A204.1 (cell line): ENCODE data around the gene GJB5.

ENCODE experiments used
- FAIRE-seq: peaks from 2 replicates; lab custom pipeline; 2012; peaks lifted over from hg19 to GRCh38; lab: Jason Lieb, UNC

GJB5 gene

GRCh38 chr1:34777519-34778321 lies 22.9 kb downstream of the GJB5 start:
- FAIRE-seq: no peak

GRCh38 chr1:34778381-34778780 lies 23.5 kb downstream of the GJB5 start:
- FAIRE-seq: no peak

DNA sequence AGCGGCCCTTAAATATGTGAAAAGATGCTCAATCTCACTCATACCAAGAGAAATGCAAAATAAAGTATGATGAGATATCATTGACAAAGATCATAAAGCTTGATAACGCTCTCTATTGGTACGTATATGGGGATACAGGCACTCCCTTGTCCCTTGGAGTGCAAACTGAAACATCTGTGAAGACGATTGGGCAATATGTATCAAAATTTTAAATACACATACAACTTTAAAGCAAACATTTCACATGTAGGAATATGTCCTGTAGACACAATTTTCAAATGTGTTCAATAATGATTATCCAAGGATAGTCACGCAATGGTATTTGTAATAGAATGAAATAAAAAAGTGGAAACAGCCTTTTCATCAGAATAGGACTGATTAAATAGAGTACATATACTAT lies 24.2 kb downstream of the GJB5 start:
- FAIRE-seq: no peak

DNA sequence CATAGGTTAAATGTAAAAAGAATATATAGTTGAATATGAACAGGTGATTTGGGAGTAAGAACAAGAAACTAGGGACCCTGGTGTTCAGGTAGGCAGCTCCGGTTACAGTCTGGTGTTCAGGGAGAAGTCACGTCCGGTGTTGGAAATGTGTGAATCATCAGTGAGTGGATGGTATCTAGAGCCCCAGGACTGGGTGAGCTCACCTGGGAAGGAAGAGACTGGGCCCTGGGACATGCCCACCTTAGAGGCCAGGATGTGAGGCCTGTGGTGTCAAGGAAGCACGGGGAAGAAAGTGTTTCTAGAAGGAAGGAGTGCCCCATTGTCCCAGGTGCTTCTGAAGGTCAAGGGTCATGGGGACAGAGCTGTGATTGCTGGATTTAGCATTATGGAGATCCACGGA lies 24.7 kb downstream of the GJB5 start:
- FAIRE-seq: no peak

DNA sequence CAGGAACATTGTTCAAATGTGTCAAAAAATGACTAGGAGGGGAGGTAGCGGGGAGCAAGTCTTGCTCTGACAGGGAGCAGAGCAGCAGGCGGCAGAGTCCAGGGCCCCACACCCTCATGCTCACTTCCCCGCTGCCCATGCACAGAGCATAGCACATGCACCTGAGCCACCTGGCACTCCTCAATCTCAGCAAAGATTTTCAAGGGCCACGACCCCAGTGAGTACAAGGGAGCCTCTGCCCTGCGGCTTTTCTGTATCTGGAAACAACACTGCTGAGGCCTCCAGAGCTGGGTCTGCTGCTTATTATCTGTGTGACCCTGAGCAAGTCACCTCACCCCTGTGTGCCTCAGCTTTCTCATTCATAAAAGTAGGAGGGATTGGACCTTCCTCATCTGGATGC lies 25.1 kb downstream of the GJB5 start:
- no peak for FAIRE-seq

DNA sequence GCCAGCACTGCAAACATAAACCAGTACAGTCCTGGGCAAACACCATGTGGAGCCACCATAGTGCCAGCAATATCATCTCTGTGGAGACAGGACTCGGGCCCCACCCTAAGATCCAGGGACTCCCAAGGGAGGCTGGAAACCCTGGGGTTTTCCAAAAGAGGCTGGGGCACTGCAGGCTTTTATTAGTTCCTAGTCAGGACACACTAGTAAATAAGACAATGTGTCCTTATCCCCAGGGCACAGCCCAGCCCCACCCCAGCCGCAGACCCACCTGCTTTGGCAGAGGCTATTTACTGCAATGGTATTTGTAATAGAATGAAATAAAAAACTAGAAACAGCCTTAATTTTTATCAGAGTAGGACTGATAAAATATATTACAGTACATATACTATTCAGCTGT lies 25.7 kb downstream of the GJB5 start:
- FAIRE-seq: no peak

- no peak for FAIRE-seq
Measured at GRCh38 chr1:34781071-34781843, 26.4 kb downstream of the GJB5 start, which contains the start of gene GJB3. TSS of gene GJB3 (plus strand) at chr1:34781214. CDS start at chr1:34784763, 3,549 bp downstream.

GRCh38 chr1:34781844-34782391 lies 27.1 kb downstream of the GJB5 start:
- FAIRE-seq: no peak

GRCh38 chr1:34784751-34785221 lies 29.9 kb downstream of the GJB5 start:
- FAIRE-seq: no peak

DNA sequence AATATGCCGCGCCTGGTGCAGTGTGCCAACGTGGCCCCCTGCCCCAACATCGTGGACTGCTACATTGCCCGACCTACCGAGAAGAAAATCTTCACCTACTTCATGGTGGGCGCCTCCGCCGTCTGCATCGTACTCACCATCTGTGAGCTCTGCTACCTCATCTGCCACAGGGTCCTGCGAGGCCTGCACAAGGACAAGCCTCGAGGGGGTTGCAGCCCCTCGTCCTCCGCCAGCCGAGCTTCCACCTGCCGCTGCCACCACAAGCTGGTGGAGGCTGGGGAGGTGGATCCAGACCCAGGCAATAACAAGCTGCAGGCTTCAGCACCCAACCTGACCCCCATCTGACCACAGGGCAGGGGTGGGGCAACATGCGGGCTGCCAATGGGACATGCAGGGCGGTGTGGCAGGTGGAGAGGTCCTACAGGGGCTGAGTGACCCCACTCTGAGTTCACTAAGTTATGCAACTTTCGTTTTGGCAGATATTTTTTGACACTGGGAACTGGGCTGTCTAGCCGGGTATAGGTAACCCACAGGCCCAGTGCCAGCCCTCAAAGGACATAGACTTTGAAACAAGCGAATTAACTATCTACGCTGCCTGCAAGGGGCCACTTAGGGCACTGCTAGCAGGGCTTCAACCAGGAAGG lies 30.5 kb downstream of the GJB5 start:
- FAIRE-seq: no peak

DNA sequence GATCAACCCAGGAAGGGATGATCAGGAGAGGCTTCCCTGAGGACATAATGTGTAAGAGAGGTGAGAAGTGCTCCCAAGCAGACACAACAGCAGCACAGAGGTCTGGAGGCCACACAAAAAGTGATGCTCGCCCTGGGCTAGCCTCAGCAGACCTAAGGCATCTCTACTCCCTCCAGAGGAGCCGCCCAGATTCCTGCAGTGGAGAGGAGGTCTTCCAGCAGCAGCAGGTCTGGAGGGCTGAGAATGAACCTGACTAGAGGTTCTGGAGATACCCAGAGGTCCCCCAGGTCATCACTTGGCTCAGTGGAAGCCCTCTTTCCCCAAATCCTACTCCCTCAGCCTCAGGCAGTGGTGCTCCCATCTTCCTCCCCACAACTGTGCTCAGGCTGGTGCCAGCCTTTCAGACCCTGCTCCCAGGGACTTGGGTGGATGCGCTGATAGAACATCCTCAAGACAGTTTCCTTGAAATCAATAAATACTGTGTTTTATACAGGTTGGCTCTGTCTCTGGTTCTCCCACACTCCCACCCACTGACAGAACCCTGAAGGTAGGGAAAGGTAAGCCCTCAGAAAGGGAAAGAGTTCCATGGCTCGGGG lies 31.1 kb downstream of the GJB5 start:
- FAIRE-seq: no peak

DNA sequence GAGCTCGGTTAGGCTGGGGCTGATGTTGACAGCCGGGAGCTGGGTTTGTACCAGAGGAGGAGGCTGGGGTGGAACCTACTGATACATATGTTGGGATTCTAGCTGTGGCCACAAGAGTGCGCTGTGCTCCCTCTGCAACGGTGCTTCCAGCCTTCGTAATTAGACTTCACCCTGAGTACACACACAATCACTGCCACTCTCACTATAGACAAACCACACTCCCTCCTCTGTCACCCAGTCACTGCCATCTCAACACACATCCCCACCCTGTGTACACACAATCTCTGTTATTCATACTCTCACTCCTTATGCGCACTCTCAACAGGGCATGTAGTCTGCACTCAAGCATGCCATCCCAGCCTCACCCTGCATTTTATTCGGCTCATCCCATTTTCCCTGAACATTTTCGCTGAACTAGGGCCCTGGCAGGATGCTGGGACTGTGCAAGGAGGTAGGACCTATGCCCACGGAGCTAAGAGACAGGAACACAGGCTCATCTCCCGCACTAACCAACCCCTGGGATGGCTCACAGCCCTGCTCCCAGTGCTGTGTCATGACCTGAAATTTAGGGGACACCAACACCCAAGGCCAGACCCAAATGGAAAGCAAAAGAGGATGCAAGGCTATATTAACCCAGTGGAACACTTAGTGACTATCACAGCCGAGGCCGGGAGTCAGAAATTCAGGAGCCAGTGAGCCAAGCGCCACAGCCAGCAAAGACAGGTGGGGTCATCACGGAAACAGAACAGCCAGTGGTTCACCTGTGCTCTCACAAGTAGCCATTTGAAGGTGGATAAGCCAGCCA lies 31.9 kb downstream of the GJB5 start:
- no peak for FAIRE-seq

DNA sequence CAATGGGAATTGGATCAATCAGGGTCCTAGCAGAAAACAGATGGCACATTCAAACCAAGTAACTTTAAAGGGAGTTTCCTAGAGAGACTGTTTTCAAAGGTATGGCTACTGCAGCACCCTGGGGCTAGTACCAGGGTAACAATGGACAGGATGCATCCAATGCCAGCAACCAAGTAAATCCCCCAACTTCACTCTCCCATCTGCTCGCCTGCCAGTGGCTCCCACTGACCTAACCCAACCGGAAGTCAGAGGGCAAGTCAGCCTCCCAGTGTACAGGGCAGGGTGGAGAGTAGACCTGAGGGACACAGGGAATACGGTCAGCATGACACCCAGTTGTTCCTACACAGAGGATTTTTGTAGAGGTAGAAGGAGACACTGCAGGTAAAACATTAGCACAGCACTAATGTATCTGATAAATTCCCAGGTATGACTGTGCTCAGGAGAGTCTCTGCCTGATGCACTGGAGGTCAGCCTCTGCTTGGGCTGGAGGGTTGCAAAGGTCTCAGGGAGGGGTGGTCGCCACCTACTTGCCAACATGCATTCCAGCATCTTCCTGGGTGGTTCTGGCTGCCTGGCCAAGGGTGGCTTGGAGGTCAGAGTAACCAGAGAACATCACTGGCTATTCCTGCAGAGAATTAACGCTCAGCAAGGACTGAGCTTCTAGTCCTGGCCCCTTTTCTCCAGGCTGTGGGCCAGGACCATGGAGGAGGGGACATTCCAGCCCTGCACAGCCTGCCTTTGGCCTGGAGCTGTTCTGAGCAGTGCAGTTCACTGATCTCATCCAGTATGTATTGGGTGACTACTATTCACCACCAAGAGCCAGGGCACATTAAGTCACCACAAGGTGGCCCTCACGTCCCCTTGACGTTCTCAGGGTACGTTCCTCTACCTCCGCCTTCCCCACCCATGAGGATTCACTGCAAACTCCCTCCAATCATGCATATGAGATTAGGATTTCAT lies 32.9 kb downstream of the GJB5 start:
- FAIRE-seq: no peak

DNA sequence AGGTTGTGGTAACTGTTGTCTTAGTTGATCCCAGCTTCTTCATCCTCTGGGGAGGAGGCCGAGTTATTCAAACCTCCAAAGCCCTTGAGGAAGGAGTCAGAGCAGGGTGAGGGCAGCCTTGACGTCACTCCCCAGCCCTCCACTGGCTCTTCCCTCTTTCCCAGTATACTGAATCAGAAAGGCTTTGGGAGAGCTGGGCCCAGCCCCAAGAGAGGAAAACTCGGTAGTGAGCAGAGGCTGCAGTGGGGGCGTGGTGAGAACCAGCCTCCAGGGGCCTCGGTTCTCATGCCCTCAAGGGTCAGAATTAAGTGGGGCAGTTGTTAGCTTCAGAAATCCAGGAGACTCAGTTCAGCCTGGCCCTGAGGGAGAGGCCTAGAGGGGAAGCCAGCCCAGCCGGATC lies 36.1 kb downstream of the GJB5 start:
- FAIRE-seq: no peak

DNA sequence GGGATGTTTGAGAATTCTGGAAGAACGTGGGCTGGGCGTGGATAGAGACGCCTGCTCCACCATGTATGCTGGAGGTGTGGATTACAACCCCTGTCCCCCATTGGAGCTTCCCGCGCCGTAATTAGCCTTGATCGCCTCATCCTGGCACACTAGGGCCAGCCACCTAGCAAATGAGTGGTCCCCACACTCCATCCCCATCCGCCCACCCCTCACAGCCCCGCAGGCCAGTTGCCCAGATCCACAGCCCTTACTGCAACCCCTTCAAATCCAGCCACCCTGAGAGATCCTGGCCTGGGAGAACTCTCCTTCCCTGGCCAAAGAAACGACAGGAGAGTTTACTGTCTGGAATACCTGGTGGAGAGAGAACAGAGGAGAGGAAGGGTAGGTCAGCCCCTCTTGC lies 37.6 kb downstream of the GJB5 start:
- no peak for FAIRE-seq

- FAIRE-seq: no peak
Measured at GRCh38 chr1:34792868-34793727, 38.3 kb downstream of the GJB5 start, which contains the start of gene GJA4. TSS of gene GJA4 (plus strand) at chr1:34792999. CDS start at chr1:34794214, 1,215 bp downstream.

GRCh38 chr1:34794001-34794789 lies 39.3 kb downstream of the GJB5 start:
- no peak for FAIRE-seq

DNA sequence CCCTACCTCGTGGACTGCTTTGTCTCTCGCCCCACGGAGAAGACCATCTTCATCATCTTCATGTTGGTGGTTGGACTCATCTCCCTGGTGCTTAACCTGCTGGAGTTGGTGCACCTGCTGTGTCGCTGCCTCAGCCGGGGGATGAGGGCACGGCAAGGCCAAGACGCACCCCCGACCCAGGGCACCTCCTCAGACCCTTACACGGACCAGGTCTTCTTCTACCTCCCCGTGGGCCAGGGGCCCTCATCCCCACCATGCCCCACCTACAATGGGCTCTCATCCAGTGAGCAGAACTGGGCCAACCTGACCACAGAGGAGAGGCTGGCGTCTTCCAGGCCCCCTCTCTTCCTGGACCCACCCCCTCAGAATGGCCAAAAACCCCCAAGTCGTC lies 39.9 kb downstream of the GJB5 start:
- no peak for FAIRE-seq
